NCI-H510A treated with DMSO at 0.1 percent for 48 hours (cell line): ENCODE data around the gene OLFM1.

Source experiments
- DNase-seq: peaks from one replicate; lab custom pipeline; 2025; lab: John Stamatoyannopoulos, UW

The OLFM1 gene

DNA sequence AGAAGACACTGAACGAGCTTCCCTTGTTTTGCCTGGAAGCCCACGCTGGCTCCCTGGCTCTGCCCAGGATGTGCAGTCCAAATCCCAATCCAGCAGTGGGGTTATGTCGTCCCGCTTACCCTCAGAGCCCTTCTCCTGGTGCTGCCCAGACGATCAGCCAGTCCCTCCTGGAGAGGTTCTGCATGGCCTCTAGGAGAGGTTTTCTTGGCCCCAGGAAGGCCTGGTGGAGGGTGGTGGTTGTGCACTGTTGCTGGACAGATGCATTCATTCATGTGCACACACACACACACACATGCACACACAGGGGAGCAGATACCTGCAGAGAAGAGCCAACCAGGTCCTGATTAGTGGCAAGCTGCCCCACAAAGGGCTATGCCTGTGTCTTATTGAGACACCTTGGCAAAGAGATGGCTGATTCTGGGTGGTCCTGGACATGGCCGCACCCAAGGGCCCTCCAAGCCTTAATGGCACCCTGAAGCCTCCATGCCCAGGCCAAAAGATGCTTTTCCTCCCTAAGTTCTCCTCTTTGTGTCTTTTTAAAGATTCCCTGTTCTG is 10.5 kb upstream of the OLFM1 start:
- no peak for DNase-seq

DNA sequence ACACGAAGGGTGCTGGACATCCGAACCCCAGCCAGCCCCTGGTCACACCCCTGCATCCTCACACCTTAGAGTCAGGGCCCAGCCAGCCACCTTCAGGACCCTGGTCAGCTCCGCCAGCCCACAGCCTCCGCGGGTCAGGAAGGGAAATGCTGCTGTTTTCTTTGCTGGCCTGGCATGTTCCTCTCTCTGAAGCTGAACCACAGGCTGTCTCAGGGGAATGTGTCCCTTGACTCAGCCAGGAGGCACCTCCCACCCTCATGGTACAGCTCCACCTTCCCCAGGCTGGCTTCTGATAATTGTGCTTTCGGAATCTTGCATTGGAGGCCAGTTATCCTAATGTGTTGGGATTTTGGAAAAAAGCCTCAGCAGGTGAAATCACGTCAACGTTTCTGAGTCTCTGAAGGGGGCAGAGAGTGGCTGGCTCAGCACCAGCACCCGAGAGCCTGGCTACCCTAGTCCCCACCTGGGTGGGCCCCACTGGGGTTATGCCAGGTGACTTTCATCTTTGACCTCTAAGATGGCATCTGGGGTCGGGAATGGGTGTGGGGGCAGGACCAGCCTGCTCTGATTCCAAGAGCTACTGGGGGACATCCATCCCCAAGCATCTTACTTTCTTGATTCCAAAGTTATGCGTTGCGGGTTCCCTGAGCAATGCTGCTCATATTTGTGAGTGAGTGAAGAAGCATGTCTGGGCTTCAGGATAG is 9.8 kb upstream of the OLFM1 start:
- DNase-seq = no peak

DNA sequence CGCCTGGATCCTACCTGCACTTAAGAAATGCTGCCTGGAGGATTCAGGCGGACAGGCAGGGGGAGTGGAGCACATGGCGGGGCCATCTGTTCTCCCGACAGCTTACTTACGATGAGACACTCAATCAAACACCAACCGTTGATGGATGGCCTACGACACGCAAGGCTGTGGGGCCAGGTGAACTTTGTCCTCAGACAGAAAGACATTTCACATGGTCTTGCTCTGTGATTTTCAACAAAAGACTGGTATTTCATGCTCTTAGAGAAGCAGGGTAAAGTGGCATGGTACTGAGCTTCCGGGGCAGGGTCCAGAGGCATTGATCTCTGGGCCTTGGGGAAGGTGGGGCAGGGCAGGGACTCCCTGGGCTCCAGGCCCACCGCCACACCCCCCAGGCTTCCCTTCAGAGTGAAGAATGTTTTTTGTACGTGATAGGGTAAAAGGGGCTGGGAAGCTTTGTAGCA is 9.1 kb upstream of the OLFM1 start:
- DNase-seq = no peak

DNA sequence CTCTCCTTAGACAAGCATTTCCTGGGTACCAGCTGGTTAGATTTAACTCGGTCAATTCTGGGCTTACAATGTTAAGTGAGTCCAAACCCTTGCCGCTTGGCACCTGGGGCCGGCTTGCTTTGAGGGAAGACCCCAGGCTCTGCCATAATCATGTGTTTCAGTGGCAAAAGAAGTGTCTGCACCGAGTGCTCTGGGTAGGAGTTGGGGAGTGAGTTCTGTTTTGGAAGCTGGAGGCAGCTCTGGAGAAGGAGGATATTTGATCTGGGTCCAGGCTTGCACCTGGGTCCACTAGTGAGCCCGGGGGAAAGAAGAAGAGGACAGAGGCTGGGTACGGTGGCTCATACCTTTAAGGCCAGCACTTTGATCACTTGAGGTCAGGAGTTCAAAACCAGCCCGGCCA is 8.4 kb upstream of the OLFM1 start:
- no peak for DNase-seq

DNA sequence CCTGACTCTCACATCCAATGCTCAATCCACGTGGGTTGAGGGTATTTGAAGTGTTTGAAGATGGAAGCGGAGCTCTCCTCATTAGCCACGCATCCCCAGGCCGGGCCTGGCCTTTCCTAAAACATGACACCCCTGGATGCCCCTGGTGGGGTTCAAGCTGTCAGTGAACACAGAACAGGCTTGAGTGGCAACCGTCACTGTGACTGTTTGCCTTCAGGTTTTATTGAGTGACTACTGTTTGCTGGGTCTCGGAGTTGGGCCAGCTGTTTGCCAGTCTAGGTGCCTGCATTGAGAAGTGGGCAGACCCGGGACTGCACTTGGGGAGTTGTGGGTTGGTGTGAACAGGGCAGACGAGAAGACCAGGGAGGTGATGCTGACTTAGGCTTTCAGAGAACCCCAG is 7.8 kb upstream of the OLFM1 start:
- DNase-seq = no peak

DNA sequence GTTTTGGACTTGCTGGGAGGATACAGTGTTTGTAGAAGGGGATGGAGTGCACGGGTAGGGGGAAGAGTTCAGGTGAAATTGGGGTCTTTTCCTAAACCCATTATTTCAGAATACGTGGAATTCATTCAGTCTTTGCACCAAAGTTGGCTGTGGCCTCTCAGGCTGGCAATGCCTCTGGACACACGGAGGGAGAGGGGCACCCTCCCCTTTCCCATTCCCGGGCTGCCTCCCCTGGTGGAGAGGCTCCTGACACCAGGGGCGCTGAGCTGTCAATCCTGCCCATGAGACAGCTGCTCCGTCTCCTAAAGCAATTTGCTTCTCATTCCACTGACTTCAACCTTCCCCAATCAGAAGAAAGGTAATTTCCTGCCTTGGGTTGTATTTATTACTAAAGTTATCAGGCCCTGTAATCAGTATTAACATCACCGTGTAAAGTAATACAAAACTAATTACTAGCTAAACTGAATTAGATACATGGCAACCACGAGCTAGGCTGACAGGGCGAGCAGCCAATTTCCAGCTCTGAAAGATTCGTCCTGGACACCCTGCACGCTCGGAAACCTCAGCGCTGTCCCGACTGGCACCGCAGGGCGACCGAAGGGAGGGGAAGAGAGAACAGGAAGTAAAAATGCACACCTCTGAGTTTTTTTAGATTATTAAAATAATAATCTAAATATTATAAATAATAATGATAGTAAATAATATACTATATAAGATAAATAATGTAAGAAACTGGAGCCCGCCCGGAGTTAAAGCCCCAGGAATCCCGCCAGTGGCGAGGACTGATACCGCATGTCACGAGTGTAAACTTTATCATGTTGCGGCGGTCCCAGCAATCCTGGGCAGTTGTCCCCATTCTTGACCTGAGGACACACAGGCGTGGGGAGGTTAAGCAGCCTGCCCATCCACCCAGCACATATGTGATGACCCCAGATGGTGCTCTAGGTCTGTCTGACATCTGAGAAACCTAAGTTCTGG is 6.9 kb upstream of the OLFM1 start:
- no peak for DNase-seq

DNA sequence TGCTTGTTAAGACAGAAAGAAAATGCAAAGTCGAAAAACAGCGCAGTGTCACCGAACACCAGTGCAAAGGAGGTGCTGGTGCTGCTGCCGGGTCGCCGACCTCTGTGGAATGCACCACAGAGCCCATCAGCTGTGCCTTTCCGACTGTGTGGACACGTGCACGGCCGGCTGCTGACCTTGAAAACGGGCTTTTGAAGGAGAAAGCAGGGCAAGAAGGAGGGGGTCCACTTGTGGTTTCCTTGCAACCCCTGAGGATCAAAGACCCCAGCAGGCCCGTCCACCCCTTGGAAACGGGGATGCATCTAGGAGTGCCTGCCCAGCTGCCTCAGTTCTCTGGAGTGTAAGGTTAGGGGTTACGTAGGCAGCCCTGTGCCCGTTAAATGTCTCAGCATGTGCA is 6.2 kb upstream of the OLFM1 start:
- DNase-seq = no peak

DNA sequence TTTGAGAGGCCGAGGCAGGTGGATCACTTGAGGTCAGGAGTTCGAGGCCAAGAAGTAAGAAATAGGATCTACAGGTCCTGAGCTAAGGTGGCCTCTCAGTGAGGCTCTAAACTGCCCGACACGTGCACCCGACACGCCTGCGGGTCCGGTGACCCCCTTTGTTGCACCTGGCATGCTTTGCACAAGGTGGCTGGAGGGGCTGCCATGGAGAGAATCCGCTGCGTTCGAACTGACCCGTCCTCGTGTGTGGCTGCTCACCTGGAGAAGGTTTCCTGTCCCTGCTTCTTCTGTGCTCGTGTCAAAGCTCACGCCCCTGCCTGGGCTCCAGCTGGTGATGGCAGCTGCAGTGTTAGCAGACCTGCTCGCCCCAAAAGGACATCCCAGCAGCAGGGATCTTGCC is 5.7 kb upstream of the OLFM1 start:
- DNase-seq = no peak

DNA sequence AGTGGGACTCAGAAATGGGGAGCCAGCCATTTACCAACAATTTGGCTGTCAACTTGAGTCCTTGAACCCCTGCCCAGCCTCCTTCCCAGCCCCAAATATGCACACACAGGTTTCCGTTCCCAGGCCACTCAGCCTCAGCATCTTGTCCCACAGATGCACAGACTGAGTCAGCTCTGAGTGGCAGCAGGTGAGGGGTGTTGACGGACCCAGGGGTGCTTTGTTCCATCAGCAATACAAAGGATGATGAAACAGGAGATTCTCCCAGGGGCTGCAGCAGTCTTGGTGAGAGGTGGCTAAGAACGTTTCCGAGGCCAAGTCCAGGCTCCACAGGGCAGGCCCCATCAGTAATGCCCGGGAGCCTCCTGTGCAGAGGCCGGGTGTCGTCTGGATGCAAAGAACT is 4.9 kb upstream of the OLFM1 start:
- DNase-seq = no peak

DNA sequence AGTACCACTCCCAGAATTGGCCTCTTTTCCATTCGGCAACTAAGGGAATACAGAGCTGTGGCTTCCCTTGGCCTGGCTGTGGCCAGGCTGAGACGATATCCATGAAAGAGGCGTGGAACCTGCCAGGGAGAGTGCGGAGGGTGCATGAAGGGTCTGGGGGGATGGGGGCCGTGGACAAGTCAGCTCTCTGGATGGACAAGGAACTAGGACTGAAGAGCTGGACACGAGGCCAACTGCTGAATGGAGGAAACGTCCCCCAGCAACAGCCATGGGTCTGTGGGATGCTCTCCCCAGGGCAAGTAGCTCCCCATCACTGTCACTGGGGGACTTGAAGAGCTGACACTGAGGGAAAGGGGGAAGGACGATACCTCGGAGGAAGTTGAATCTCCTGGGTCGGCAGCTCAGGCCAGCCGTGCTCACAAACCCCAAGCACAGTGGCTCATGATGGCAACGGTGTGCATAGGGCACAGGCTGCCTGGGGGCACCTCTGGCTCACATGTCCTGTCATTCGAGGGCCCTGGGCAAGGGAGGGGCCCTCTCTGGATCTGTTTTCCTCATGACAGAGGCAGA is 4.1 kb upstream of the OLFM1 start:
- no peak for DNase-seq

DNA sequence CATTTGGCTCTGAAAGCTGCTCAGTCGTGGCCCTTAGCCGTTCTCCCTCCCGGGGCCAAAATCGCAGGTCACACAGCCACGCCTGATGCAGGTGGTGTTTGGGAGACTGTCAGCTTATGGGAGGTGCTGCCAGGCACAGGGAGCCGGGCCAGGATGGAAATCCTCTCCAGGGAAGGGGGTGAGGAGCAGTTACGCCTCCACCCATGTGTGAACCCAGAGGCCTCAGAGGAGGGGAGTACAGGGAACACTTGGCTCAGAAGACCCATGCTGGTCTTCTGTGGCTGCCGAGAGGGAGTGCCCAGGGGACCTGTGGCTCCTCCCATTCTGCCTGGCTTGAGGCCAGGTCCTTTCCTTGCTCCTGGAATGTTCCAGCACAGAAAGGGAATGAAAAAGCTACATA is 3.6 kb upstream of the OLFM1 start:
- DNase-seq = no peak

DNA sequence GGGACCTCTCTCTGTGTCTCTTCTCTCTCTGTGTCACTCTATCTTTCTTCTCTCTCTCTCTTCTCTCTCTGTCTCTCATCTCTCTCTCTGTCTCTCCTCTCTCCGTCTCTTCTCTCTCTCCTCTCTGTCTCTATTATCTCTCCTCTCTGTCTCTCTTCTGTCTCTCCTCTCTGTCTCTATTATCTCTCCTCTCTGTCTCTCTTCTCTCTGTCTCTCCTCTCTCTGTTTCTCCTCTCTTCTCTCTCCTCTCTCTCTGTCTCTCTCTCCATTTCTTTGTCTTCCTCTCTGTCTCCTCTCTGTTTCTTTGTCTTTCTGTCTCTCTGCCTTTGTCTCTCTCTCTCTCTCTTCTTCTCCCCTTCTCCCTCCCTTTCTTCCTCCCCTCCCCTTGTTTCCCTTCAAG is 3.2 kb upstream of the OLFM1 start:
- no peak for DNase-seq

DNA sequence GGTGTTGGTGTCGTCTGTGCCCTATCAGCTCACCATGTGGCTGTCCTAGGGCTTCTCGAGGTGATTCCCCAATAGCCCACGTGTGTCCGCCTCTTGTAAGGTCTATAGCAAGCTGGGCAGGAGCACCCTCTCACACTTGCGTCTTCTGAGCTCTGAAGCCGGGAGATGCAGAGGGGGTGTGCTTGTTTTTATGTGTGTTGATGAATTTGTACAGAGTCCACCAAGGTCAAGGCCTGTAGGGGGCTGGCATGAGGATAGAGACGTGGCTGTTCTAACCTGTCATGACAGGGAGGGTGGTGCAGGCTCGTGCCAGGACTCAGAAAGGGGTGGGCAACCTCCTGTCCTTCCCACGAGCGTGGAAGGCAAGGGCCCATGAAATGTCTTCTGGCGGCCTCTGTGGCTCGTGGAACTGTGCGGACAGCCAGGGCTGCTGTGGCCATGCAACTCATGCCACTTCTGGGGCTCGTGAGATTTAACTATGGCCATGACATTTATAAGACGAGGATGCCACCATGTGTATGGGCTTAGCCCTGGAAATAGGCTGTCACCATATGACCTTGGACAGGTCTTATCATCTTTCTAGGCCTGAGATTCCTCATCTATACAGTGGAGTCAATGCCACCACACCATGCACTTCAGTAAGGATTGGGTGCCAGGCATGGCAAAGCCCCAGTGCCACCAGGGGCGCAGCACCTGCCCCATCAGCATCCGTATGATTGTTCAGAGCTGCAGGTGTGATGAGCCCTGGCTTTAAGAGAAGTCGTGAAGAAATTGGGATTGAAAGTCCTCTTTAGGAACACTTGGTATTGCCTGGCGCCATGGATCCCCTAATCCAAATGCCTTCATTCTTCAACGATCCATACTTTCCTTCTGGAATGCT is 2.3 kb upstream of the OLFM1 start:
- no peak for DNase-seq

DNA sequence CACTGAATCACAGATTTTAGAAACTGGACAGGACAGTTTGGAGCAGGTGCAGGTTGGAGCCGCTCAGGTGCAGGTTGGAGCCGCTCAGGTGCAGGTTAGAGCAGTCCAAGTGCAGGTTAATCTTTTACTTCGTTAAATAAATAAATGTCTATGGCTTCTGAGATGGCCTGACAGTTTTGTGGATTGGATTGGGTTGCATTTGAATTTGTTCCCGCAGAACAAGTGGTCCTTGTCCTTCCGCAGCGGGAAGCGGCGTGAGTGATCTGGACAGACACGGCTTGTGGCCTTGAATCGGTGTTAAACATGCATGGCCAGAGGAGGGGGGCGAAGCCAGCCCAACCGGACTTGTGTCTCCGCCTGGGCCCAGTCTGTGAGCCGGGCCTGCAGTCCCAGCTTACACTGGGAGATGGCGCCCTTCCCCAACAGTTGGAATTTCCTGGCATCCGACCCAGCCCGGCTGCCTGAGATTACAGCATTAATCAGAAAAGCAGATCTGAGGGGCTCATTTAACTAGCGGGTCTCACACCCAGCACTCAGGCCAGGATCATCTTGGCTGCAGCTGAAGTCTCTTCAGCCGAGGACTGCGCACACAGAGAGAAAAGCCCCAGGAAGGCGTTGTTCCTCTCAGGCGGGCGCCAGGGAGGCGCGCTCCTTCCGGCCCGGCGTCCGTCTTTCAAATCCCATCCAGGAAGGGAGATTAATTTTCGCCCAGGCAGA is 1.5 kb upstream of the OLFM1 start:
- peak; percentile 21 for DNase-seq

DNA sequence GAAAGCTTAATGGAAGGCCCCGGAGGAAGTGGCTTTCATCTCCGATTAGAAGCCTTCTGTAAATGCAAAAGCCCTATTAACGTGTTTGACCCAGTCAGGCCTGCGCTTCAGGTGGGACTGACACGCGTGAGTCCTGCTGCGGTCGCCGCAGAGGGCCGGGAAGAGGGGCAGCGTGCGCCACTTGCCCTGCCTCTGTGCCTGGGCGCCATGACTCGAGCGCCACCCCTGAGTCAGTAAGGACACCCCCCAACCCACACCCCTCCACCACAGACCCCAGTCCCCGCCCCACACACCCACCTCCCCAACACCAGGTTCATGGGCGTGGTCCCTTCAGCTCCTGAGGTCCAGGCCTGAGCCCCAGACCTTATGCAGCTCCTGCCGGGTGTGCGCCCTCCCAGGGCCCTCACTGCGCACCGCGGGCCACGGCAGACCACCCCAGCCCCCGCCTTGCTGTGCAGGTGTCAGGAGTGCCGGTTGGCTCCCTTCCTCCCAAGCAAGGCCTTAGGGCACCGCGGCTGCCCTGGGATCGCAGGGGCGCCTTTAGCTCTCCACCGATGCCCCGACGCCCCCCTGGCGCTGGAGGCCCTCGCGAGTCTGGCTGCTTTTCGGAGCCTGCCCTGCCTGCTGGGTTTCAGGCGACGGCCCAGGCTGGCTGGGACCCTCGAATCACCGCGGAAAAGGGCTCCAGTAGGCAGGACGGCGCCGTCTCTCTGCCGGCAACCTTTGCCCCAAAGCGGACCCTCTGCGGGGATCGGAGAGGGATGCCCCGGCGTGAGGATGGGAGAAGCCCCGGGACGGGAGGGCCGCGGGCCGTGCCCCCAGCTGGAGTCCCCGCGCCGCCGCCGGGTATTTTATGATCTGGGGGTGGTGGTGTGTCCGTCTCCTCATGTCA is 625 bp upstream of the OLFM1 start:
- no peak for DNase-seq

DNA sequence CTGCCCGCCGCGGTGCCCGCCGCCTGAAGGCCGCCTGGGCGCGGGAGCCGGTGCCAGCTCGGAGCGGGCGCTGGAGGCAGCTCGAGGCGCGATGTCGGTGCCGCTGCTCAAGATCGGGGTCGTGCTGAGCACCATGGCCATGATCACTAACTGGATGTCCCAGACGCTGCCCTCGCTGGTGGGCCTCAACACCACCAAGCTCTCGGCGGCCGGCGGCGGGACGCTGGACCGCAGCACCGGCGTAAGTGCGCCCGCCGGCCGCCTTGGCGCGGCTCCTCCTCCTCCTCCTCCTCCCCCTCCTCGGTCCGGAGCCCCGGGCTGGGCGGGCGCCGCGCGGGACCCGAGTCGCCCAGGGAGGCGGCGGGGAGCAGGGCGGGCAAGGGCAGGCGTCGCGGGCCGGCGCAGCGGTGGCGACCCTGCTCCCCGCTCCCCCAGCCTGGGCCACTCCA is 455 bp downstream of the OLFM1 start:
- DNase-seq = no peak

DNA sequence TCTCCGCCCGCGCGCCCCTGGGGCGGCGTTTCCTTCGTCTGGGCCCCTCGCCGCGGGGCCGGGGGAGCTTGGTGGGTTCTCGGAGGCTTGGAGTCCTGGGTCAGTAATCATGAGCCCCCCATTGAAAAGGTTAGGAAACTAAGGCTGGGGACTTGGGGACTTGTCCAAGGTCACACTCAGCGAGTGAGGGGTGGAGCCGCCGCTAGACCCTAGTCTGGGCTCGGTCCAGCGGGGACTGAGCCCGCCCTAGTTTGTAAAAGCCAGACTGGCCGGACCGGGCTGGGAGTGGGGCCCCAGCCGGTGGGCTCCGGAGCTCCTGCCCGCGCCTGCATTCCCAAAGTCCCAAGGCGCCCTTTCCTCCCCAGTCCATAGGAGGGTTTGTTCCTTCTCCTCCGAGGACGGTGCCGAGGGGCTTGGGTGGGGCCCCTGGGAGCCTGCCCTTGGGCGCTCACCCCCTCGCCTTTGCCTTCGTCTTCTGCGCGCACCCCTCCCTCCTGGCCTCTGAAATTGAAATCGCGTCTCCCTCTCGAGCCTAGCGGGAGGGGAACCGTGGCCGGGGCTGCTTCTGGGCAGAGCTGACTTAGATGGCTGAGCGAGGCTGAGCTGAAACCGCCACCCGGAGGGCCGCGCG is 995 bp downstream of the OLFM1 start:
- DNase-seq = no peak

DNA sequence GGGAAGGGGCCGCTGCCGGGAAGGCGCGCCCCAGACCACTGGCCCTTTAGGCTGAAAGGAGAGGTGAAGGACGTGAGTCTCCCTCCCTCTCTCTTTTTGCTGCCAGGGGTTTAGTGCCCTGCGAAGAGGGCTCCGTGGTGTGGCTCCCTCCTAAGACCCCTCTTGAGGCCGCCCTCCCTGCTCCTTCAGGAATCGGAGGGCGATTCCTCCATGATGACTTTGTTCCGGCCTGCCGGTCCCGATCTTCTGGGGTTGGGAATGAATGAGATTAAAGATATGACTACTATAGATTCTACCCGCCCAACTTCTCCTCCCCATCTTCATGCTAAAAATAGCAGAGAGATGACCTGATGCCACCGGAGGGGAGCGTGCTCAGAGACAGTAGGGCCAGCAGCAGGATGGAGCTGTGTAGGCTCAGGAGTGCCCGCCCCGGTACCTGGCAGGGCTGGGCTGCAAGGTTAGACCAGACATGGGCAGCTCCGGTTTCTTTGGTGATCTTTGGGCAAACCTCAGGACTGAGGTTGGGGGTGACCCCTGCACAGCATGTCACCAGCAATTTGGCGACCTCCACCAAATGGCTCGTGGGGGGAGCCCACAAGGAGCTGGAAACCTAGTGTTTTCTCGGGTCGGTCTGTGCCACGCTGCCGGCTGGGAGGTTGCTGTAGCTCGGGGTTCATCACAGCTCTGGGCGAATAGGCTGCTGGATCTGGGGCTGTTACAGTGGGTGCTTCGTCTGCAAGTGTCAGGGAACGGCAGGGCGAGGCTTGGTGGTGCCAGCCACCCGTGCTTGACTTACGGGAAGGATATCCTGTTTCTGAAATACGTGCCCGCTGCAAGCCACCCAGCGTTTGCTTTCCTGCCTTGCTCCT is 1.7 kb downstream of the OLFM1 start:
- no peak for DNase-seq
